Neural cell (in vitro differentiated cells): ENCODE measurements around the gene AFDN. TPM values are rescaled to one million over a fixed set of nuclear protein-coding genes. Genes with fewer than 3 reads are reported as not detected.
A peak's percentile ranks its signal among the peaks of the same experiment; 100 is the strongest.

Experiments
- H2AFZ ChIP-seq: fragments of 200-600, 300-800 bp; sonication (generic), shearing (Covaris generic); 2 replicates; pipeline ENCODE4 v1.6.0; 2014; ENCODE audit warnings: low read depth, mild to moderate bottlenecking, antibody characterized with exemption, low read length, moderate library complexity
- H3F3A ChIP-seq: fragments of 200-600 bp; shearing (Covaris generic); 2 replicates; pipeline ENCODE4 v1.6.1; 2016; ENCODE audit warnings: mild to moderate bottlenecking, moderate library complexity, mixed read lengths, antibody characterized with exemption, low read length; ENCODE audit not compliant: insufficient read depth, poor library complexity, severe bottlenecking
- H3K27ac ChIP-seq: fragments of 200-600, 300-800 bp; sonication (generic), shearing (Covaris generic); 2 replicates; pipeline ENCODE4 v1.5.1; 2014; ENCODE audit warnings: mild to moderate bottlenecking, low read length, moderate library complexity
- H3K27me3 ChIP-seq: fragments of 300-800, 200-600 bp; sonication (generic), shearing (Covaris generic); 2 replicates; pipeline ENCODE4 v1.6.0; 2014; ENCODE audit warnings: mild to moderate bottlenecking, low read depth, low read length, moderate library complexity; ENCODE audit not compliant: insufficient read depth
- H3K36me3 ChIP-seq: fragments of 300-800, 200-600 bp; sonication (generic), shearing (Covaris generic); 2 replicates; pipeline ENCODE4 v1.5.1; 2014; ENCODE audit warnings: mild to moderate bottlenecking, antibody characterized with exemption, low read length, moderate library complexity; ENCODE audit not compliant: insufficient read depth
- H3K4me2 ChIP-seq: fragments of 300-800, 200-600 bp; sonication (generic), shearing (Covaris generic); 2 replicates; pipeline ENCODE4 v1.6.0; 2014; ENCODE audit warnings: mild to moderate bottlenecking, low read length
- H3K4me3 ChIP-seq: fragments of 300-800, 200-600 bp; sonication (generic), shearing (Covaris generic); 2 replicates; pipeline ENCODE4 v1.5.1; 2014; ENCODE audit warnings: mild to moderate bottlenecking, low read length, moderate library complexity
- H3K79me2 ChIP-seq: fragments of 200-600 bp; shearing (Covaris generic); replicated peaks from 2 replicates; pipeline ENCODE4 v1.6.0; 2014; ENCODE audit warnings: mild to moderate bottlenecking, low read length, moderate library complexity; ENCODE audit not compliant: insufficient read depth
- H3K9ac ChIP-seq: fragments of 300-800, 200-600 bp; sonication (generic), shearing (Covaris generic); 2 replicates; pipeline ENCODE4 v1.6.1; 2016; ENCODE audit warnings: mild to moderate bottlenecking, low read length, mixed read lengths
- H3K9me2 ChIP-seq: fragments of 200-600 bp; shearing (Covaris generic); 2 replicates; pipeline ENCODE4 v1.6.1; 2016; ENCODE audit warnings: mild to moderate bottlenecking, low read length, mixed read lengths; ENCODE audit not compliant: insufficient read depth
- H3K9me3 ChIP-seq: fragments of 200-600, 300-800 bp; sonication (generic), shearing (Covaris generic); 2 replicates; pipeline ENCODE4 v1.6.1; 2016; ENCODE audit warnings: mild to moderate bottlenecking, mixed run types, low read length, moderate library complexity, mixed read lengths
- H4K20me1 ChIP-seq: fragments of 200-600 bp; shearing (Covaris generic); 2 replicates; pipeline ENCODE4 v1.6.1; 2016; ENCODE audit warnings: mild to moderate bottlenecking, mixed run types; ENCODE audit not compliant: insufficient read depth
- EP300 ChIP-seq: fragments of 450-650 bp; conservative IDR thresholded peaks from 2 replicates; pipeline ENCODE4 v1.6.1; 2014; ENCODE audit warnings: antibody characterized with exemption, mild to moderate bottlenecking, moderate library complexity; ENCODE audit not compliant: poor library complexity, severe bottlenecking
- EZH2 ChIP-seq: fragments of 200-600, 300-800 bp; shearing (Covaris generic), sonication (generic); IDR thresholded peaks from 2 replicates; pipeline ENCODE4 v1.6.1; 2014; ENCODE audit warnings: antibody characterized with exemption, low read length, borderline replicate concordance, mild to moderate bottlenecking; ENCODE audit not compliant: insufficient read depth, poor library complexity, severe bottlenecking
- MXI1 ChIP-seq: fragments of 450-650 bp; conservative IDR thresholded peaks from 2 replicates; pipeline ENCODE4 v1.6.1; 2014; ENCODE audit warnings: antibody characterized with exemption, mild to moderate bottlenecking; ENCODE audit not compliant: poor library complexity, severe bottlenecking
- POLR2AphosphoS5 ChIP-seq: IDR thresholded peaks from 2 replicates; pipeline ENCODE4 v1.6.1; 2012
- RAD21 ChIP-seq: fragments of 450-650 bp; conservative IDR thresholded peaks from 2 replicates; pipeline ENCODE4 v1.6.1; 2014; ENCODE audit warnings: antibody characterized with exemption, mild to moderate bottlenecking, moderate library complexity
- REST ChIP-seq: IDR thresholded peaks from 2 replicates; pipeline ENCODE4 v1.6.1; 2012; ENCODE audit warnings: borderline replicate concordance
- SMC3 ChIP-seq: fragments of 450-650 bp; conservative IDR thresholded peaks from 2 replicates; pipeline ENCODE4 v1.6.1; 2014; ENCODE audit warnings: antibody characterized with exemption, mild to moderate bottlenecking, moderate library complexity; ENCODE audit not compliant: poor library complexity
- TAF1 ChIP-seq: IDR thresholded peaks from 2 replicates; pipeline ENCODE4 v1.6.1; 2012; ENCODE audit warnings: low read depth
- polyA plus RNA-seq: library from polyadenylated mRNA; depleted of rRNA; stranded (reverse); fragments of >200 nt; gene quantifications from 2 replicates; pipeline ENCODE4 v1.2.3, GENCODE V29; 2014
- TF ChIP-seq, protein P1 (sequence below): fragments of 450-650 bp; IDR thresholded peaks from 2 replicates; pipeline ENCODE4 v1.5.1; 2014; ENCODE audit warnings: antibody characterized with exemption, mild to moderate bottlenecking, moderate library complexity; ENCODE audit not compliant: poor library complexity, severe bottlenecking

Gene AFDN
- polyA plus RNA-seq, 1 donor from 2014 or later = 193 TPM

- Histone ChIP-seq H3K27ac (peak overlapping the region; percentile 89), H3K9me2 (no peaks in the 10 kb centered on the region), H3K79me2 (peaks cover 70% of the 10 kb centered on the region), H3K27me3 (no peaks in the 10 kb centered on the region), H3K9me3 (no peaks in the 10 kb centered on the region), H3K9ac (peak overlapping the region; percentile 89), H3K36me3 (no peaks in the 10 kb centered on the region), H4K20me1 (peaks cover 16% of the 10 kb centered on the region), H3F3A (no peaks in the 10 kb centered on the region), H2AFZ (no peak overlapping the region), H3K4me3 (peak overlapping the region; percentile 91), H3K4me2 (peak overlapping the region; percentile 86)
- TF ChIP-seq POLR2AphosphoS5 = no peak
- TF ChIP-seq MXI1 = no peak
- TF ChIP-seq EZH2 = no peak
- no peak for TF ChIP-seq RAD21
- TF ChIP-seq TAF1 = no peak
- TF ChIP-seq SMC3 = no peak
- no peak for TF ChIP-seq EP300
- TF ChIP-seq REST = no peak
- TF ChIP-seq, protein P1, sequence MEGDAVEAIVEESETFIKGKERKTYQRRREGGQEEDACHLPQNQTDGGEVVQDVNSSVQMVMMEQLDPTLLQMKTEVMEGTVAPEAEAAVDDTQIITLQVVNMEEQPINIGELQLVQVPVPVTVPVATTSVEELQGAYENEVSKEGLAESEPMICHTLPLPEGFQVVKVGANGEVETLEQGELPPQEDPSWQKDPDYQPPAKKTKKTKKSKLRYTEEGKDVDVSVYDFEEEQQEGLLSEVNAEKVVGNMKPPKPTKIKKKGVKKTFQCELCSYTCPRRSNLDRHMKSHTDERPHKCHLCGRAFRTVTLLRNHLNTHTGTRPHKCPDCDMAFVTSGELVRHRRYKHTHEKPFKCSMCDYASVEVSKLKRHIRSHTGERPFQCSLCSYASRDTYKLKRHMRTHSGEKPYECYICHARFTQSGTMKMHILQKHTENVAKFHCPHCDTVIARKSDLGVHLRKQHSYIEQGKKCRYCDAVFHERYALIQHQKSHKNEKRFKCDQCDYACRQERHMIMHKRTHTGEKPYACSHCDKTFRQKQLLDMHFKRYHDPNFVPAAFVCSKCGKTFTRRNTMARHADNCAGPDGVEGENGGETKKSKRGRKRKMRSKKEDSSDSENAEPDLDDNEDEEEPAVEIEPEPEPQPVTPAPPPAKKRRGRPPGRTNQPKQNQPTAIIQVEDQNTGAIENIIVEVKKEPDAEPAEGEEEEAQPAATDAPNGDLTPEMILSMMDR = no peak
Observed at GRCh38 chr6:167828325-167828956, 1.7 kb downstream of the AFDN start.

GRCh38 chr6:167829513-167829912 is 2.8 kb downstream of the AFDN start:
- Histone ChIP-seq H3K9me2 (no peaks in the 10 kb centered on the region), H3K79me2 (peaks cover 73% of the 10 kb centered on the region), H3K27ac (peak overlapping the region; percentile 89), H2AFZ (no peak overlapping the region), H4K20me1 (peaks cover 16% of the 10 kb centered on the region), H3K9me3 (no peaks in the 10 kb centered on the region), H3K4me2 (peak overlapping the region; percentile 86), H3K36me3 (no peaks in the 10 kb centered on the region), H3K9ac (peak overlapping the region; percentile 89), H3K27me3 (no peaks in the 10 kb centered on the region), H3K4me3 (peak overlapping the region; percentile 91), H3F3A (no peaks in the 10 kb centered on the region)
- TF ChIP-seq, protein P1 = no peak
- no peak for TF ChIP-seq MXI1
- no peak for TF ChIP-seq EZH2
- TF ChIP-seq EP300 = no peak
- TF ChIP-seq TAF1 = no peak
- no peak for TF ChIP-seq REST
- TF ChIP-seq RAD21 = no peak
- no peak for TF ChIP-seq POLR2AphosphoS5
- TF ChIP-seq SMC3 = no peak
